Suprapubic skin (tissue), 4 donors: ENCODE measurements around the gene ATAD3A. TPM values are rescaled to one million over a fixed set of nuclear protein-coding genes. Genes with fewer than 3 reads are reported as not detected.

ENCODE experiments used
- DNase-seq, 2 donors: peaks; one replicate each; pipeline ENCODE4 v3.0.0-alpha.2; 2019; ENCODE audit warnings: low spot score in 2 of 2
- H3K27ac ChIP-seq: fragments of 200-600 bp; sonication (generic); one replicate; pipeline ENCODE4 v1.5.1; 2019
- H3K27me3 ChIP-seq: fragments of 200-600 bp; sonication (generic); one replicate; pipeline ENCODE4 v1.5.1; 2019
- H3K36me3 ChIP-seq: fragments of 200-600 bp; sonication (generic); one replicate; pipeline ENCODE4 v1.5.1; 2019
- H3K4me1 ChIP-seq: fragments of 200-600 bp; sonication (generic); one replicate; pipeline ENCODE4 v1.5.1; 2019
- H3K4me3 ChIP-seq: fragments of 200-600 bp; sonication (generic); one replicate; pipeline ENCODE4 v1.5.1; 2019; ENCODE audit warnings: mild to moderate bottlenecking
- H3K9me3 ChIP-seq: fragments of 200-600 bp; sonication (generic); one replicate; pipeline ENCODE4 v1.5.1; 2019
- CTCF ChIP-seq, 2 donors: fragments of 200-600 bp in 1 of 2; fragments of 450-650 bp in 1 of 2; sonication (generic) in 1 of 2; IDR thresholded peaks; one replicate each; pipeline ENCODE4 v1.5.1; 2016 to 2019; ENCODE audit warnings: antibody characterized with exemption in 2 of 2, mild to moderate bottlenecking in 1 of 2, moderate library complexity in 1 of 2
- EP300 ChIP-seq: sonication (generic); formaldehyde crosslinking; IDR thresholded peaks from one replicate; pipeline ENCODE4 v1.6.1; 2017; ENCODE audit warnings: antibody characterized with exemption
- POLR2A ChIP-seq, 2 donors: fragments of 450-650 bp; IDR thresholded peaks; one replicate each; pipeline ENCODE4 v1.6.1; 2017; ENCODE audit warnings: antibody characterized with exemption in 2 of 2, mild to moderate bottlenecking in 2 of 2, moderate library complexity in 2 of 2
- POLR2AphosphoS5 ChIP-seq, 3 donors: sonication (generic); formaldehyde crosslinking; IDR thresholded peaks; one replicate each; pipeline ENCODE4 v1.6.1; 2017; ENCODE audit warnings: antibody characterized with exemption in 3 of 3
- WGBS: methylation state at CpG from one replicate; pipeline ENCODE4 v1.1.5; 2018; 5-methylcytosine and 5-hydroxymethylcytosine counted together
- total RNA-seq, 4 donors: library from RNA; depleted of rRNA; stranded (reverse); fragments of >200 nt; gene quantifications; one replicate each; pipeline ENCODE4 v1.1.0, GENCODE V29; 2016

ATAD3A gene
- total RNA-seq, 4 donors from 2014 or later = 15.0 to 23.2 (median 19.7) TPM

GRCh38 chr1:1537626-1538250 is 25.8 kb downstream of the ATAD3A start:
- Histone ChIP-seq H3K27me3 (no peaks in the 10 kb centered on the region), H3K4me1 (peaks cover 23% of the 10 kb centered on the region), H3K36me3 (peaks cover 20% of the 10 kb centered on the region), H3K9me3 (no peaks in the 10 kb centered on the region), H3K4me3 (no peak overlapping the region), H3K27ac (no peak overlapping the region)
- TF ChIP-seq CTCF (IDR thresholded peaks at IDR 0.05) (no peak), POLR2A (IDR thresholded peaks at IDR 0.05) (no peak), EP300 (no peak), POLR2AphosphoS5 (IDR thresholded peaks at IDR 0.05) (no peak)
- WGBS = 96% methylated on average over 27 of the region's 32 CpGs
- no peak for DNase-seq

GRCh38 chr1:1538334-1538733 is 26.4 kb downstream of the ATAD3A start:
- no peak overlapping the region for H3K27ac ChIP-seq
- no peak for DNase-seq
- no peaks in the 10 kb centered on the region for H3K9me3 ChIP-seq
- H3K27me3 ChIP-seq = no peaks in the 10 kb centered on the region
- WGBS = over 99% methylated on average over 9 of the region's 23 CpGs
- H3K4me3 ChIP-seq = no peak overlapping the region
- H3K36me3 ChIP-seq = peaks cover 26% of the 10 kb centered on the region
- TF ChIP-seq EP300 (no peak), POLR2AphosphoS5 (IDR thresholded peaks at IDR 0.05) (no peak), CTCF (IDR thresholded peaks at IDR 0.05) (no peak), POLR2A (IDR thresholded peaks at IDR 0.05) (no peak)
- peaks cover 26% of the 10 kb centered on the region for H3K4me1 ChIP-seq

- DNase-seq = no peak
- no peaks in the 10 kb centered on the region for H3K27me3 ChIP-seq
- TF ChIP-seq CTCF (IDR thresholded peaks at IDR 0.05) = no peak
- no peak for TF ChIP-seq EP300
- TF ChIP-seq POLR2AphosphoS5 (IDR thresholded peaks at IDR 0.05) = no peak
- no peak for TF ChIP-seq POLR2A (IDR thresholded peaks at IDR 0.05)
- peaks cover 29% of the 10 kb centered on the region for H3K4me1 ChIP-seq
- no peak overlapping the region for H3K27ac ChIP-seq
- H3K9me3 ChIP-seq = no peaks in the 10 kb centered on the region
- H3K4me3 ChIP-seq = peak overlapping the region; percentile 66
- H3K36me3 ChIP-seq = peaks cover 28% of the 10 kb centered on the region
- 97% methylated on average over 10 of the region's 18 CpGs for WGBS
Observed at GRCh38 chr1:1538989-1539309, 27.0 kb downstream of the ATAD3A start.

GRCh38 chr1:1539310-1540089 is 27.5 kb downstream of the ATAD3A start:
- no peak for TF ChIP-seq POLR2A (IDR thresholded peaks at IDR 0.05)
- TF ChIP-seq CTCF (IDR thresholded peaks at IDR 0.05) = no peak
- no peak for TF ChIP-seq EP300
- TF ChIP-seq POLR2AphosphoS5 (IDR thresholded peaks at IDR 0.05) = no peak
- Histone ChIP-seq H3K4me3 (peak overlapping the region; percentile 66), H3K9me3 (no peaks in the 10 kb centered on the region), H3K27ac (no peak overlapping the region), H3K27me3 (no peaks in the 10 kb centered on the region), H3K4me1 (peaks cover 29% of the 10 kb centered on the region), H3K36me3 (peaks cover 27% of the 10 kb centered on the region)
- 15% methylated on average over 17 of the region's 66 CpGs for WGBS
- no peak for DNase-seq

GRCh38 chr1:1540090-1540817 is 28.3 kb downstream of the ATAD3A start, which contains the start of gene TMEM240:
TMEM240 (minus strand) TSS chr1:1540624; CDS start chr1:1540346, 278 bp downstream.
- TF ChIP-seq EP300 (no peak), POLR2AphosphoS5 (IDR thresholded peaks at IDR 0.05) (no peak), POLR2A (IDR thresholded peaks at IDR 0.05) (no peak), CTCF (IDR thresholded peaks at IDR 0.05) (no peak)
- peak in 1 of 2 donors; percentile 86 for DNase-seq

More at GRCh38 chr1:1540090-1540817, 28.3 kb downstream of the ATAD3A start, which contains the start of gene TMEM240:
- peak within 1 kb of the TSS; percentile 66 for H3K4me3 ChIP-seq
- no peaks in the 10 kb centered on the region for H3K27me3 ChIP-seq
- H3K4me1 ChIP-seq = peaks cover 29% of the 10 kb centered on the region
- 5% methylated on average over 9 of the region's 100 CpGs for WGBS
- no peaks in the 10 kb centered on the region for H3K9me3 ChIP-seq
- H3K27ac ChIP-seq = peak within 1 kb of the TSS; percentile 44
- peaks cover 23% of the 10 kb centered on the region for H3K36me3 ChIP-seq
